Stimulated activated naive CD8-positive, alpha-beta T cell treated with anti-CD3 and anti-CD28 coated beads, Interleukin-15, Interleukin-2, amounts not matched to agents 100 ng/mL and 50 ng/mL, for 24 hours (primary cell): Measurements from ENCODE around the gene NPB.
A peak's percentile ranks its signal among the peaks of the same experiment; 100 is the strongest.

Source experiments
- H3K27ac Mint-ChIP-seq: one replicate; pipeline ENCODE4 v1.8.0; 2021; ENCODE audit warnings: mild to moderate bottlenecking, mixed read lengths
- H3K27me3 Mint-ChIP-seq: one replicate; pipeline ENCODE4 v1.8.0; 2021; ENCODE audit warnings: mixed read lengths
- H3K36me3 Mint-ChIP-seq: one replicate; pipeline ENCODE4 v1.8.0; 2021; ENCODE audit warnings: low read depth, mixed read lengths
- H3K4me1 Mint-ChIP-seq: one replicate; pipeline ENCODE4 v1.8.0; 2021; ENCODE audit warnings: low read depth, mixed read lengths
- H3K4me3 Mint-ChIP-seq: one replicate; pipeline ENCODE4 v1.8.0; 2021; ENCODE audit warnings: mild to moderate bottlenecking, mixed read lengths
- H3K9me3 Mint-ChIP-seq: one replicate; pipeline ENCODE4 v1.8.0; 2021; ENCODE audit warnings: mixed read lengths

Gene NPB

GRCh38 chr17:81885869-81886548, 16.0 kb upstream of the NPB start:
- Mint-ChIP-seq H3K4me3 (no peak overlapping the region), H3K27ac (no peak overlapping the region), H3K9me3 (no peaks in the 10 kb centered on the region), H3K36me3 (peaks cover 72% of the 10 kb centered on the region), H3K4me1 (peaks cover 28% of the 10 kb centered on the region), H3K27me3 (no peaks in the 10 kb centered on the region)

GRCh38 chr17:81888105-81888987, 13.7 kb upstream of the NPB start:
- no peaks in the 10 kb centered on the region for H3K27me3 Mint-ChIP-seq
- peak overlapping the region; percentile 90 for H3K4me3 Mint-ChIP-seq
- peak overlapping the region; percentile 93 for H3K27ac Mint-ChIP-seq
- H3K4me1 Mint-ChIP-seq: peaks cover 33% of the 10 kb centered on the region
- H3K36me3 Mint-ChIP-seq: peaks cover 64% of the 10 kb centered on the region
- no peaks in the 10 kb centered on the region for H3K9me3 Mint-ChIP-seq

GRCh38 chr17:81888988-81889595, 12.9 kb upstream of the NPB start:
- H3K4me1 Mint-ChIP-seq: peaks cover 33% of the 10 kb centered on the region
- peak overlapping the region; percentile 90 for H3K4me3 Mint-ChIP-seq
- H3K9me3 Mint-ChIP-seq: no peaks in the 10 kb centered on the region
- H3K27ac Mint-ChIP-seq: peak overlapping the region; percentile 93
- H3K27me3 Mint-ChIP-seq: no peaks in the 10 kb centered on the region
- H3K36me3 Mint-ChIP-seq: peaks cover 62% of the 10 kb centered on the region

- Mint-ChIP-seq H3K4me3 (peak overlapping the region; percentile 90), H3K27me3 (no peaks in the 10 kb centered on the region), H3K27ac (peak overlapping the region; percentile 93), H3K9me3 (no peaks in the 10 kb centered on the region), H3K4me1 (peaks cover 33% of the 10 kb centered on the region), H3K36me3 (peaks cover 57% of the 10 kb centered on the region)
Observed at GRCh38 chr17:81889602-81890001, 12.4 kb upstream of the NPB start.

GRCh38 chr17:81890447-81891302, 11.4 kb upstream of the NPB start:
- no peaks in the 10 kb centered on the region for H3K9me3 Mint-ChIP-seq
- peaks cover 51% of the 10 kb centered on the region for H3K36me3 Mint-ChIP-seq
- H3K27ac Mint-ChIP-seq: peak overlapping the region; percentile 93
- no peaks in the 10 kb centered on the region for H3K27me3 Mint-ChIP-seq
- peak overlapping the region; percentile 90 for H3K4me3 Mint-ChIP-seq
- peaks cover 33% of the 10 kb centered on the region for H3K4me1 Mint-ChIP-seq

- H3K27ac Mint-ChIP-seq: peak overlapping the region; percentile 98
- H3K4me1 Mint-ChIP-seq: peaks cover 33% of the 10 kb centered on the region
- H3K4me3 Mint-ChIP-seq: peak overlapping the region; percentile 92
- H3K27me3 Mint-ChIP-seq: no peaks in the 10 kb centered on the region
- H3K36me3 Mint-ChIP-seq: peaks cover 46% of the 10 kb centered on the region
- H3K9me3 Mint-ChIP-seq: no peaks in the 10 kb centered on the region
Observed at GRCh38 chr17:81891303-81891552, 10.8 kb upstream of the NPB start.

GRCh38 chr17:81895400-81895799, 6.6 kb upstream of the NPB start:
- Mint-ChIP-seq H3K9me3 (no peaks in the 10 kb centered on the region), H3K4me3 (no peak overlapping the region), H3K27me3 (no peaks in the 10 kb centered on the region), H3K4me1 (peaks cover 6% of the 10 kb centered on the region), H3K27ac (no peak overlapping the region), H3K36me3 (peaks cover 29% of the 10 kb centered on the region)

GRCh38 chr17:81898029-81898866, 3.8 kb upstream of the NPB start:
- no peak overlapping the region for H3K4me3 Mint-ChIP-seq
- H3K9me3 Mint-ChIP-seq: no peaks in the 10 kb centered on the region
- peaks cover 9% of the 10 kb centered on the region for H3K27me3 Mint-ChIP-seq
- peaks cover 21% of the 10 kb centered on the region for H3K36me3 Mint-ChIP-seq
- no peak overlapping the region for H3K27ac Mint-ChIP-seq
- H3K4me1 Mint-ChIP-seq: peaks cover 9% of the 10 kb centered on the region

- H3K27ac Mint-ChIP-seq: no peak overlapping the region
- no peak overlapping the region for H3K4me3 Mint-ChIP-seq
- peaks cover 9% of the 10 kb centered on the region for H3K4me1 Mint-ChIP-seq
- H3K9me3 Mint-ChIP-seq: no peaks in the 10 kb centered on the region
- H3K27me3 Mint-ChIP-seq: peaks cover 9% of the 10 kb centered on the region
- H3K36me3 Mint-ChIP-seq: peaks cover 21% of the 10 kb centered on the region
Observed at GRCh38 chr17:81898885-81899284, 3.2 kb upstream of the NPB start.

- Mint-ChIP-seq H3K4me1 (peaks cover 9% of the 10 kb centered on the region), H3K4me3 (no peak overlapping the region), H3K27ac (no peak overlapping the region), H3K27me3 (peaks cover 9% of the 10 kb centered on the region), H3K36me3 (peaks cover 21% of the 10 kb centered on the region), H3K9me3 (no peaks in the 10 kb centered on the region)
Observed at GRCh38 chr17:81899514-81900166, 2.4 kb upstream of the NPB start.

GRCh38 chr17:81900181-81900820, 1.7 kb upstream of the NPB start:
- H3K4me3 Mint-ChIP-seq: no peak overlapping the region
- H3K9me3 Mint-ChIP-seq: no peaks in the 10 kb centered on the region
- H3K27me3 Mint-ChIP-seq: peaks cover 9% of the 10 kb centered on the region
- H3K4me1 Mint-ChIP-seq: peaks cover 9% of the 10 kb centered on the region
- H3K36me3 Mint-ChIP-seq: peaks cover 18% of the 10 kb centered on the region
- H3K27ac Mint-ChIP-seq: no peak overlapping the region

GRCh38 chr17:81901167-81902022, 643 bp upstream of the NPB start:
- Mint-ChIP-seq H3K27me3 (peaks cover 9% of the 10 kb centered on the region), H3K4me1 (peaks cover 9% of the 10 kb centered on the region), H3K4me3 (no peak overlapping the region), H3K9me3 (no peaks in the 10 kb centered on the region), H3K27ac (no peak overlapping the region), H3K36me3 (peaks cover 16% of the 10 kb centered on the region)
